Hematopoietic multipotent progenitor cell treated with erythropoietin and hydrocortisone succinate and interleukin-3 and kit ligand, for 6 days (in vitro differentiated cells): ENCODE results near the gene TMEM207.

Source experiments
- DNase-seq: peaks from one replicate; pipeline ENCODE4 v3.0.0-alpha.2; 2015

The TMEM207 gene

GRCh38 chr3:190384309-190384756 is 65.4 kb downstream of the TMEM207 start:
- peak; percentile 76 for DNase-seq

GRCh38 chr3:190382082-190382481 is 67.6 kb downstream of the TMEM207 start:
- DNase-seq, result no peak

GRCh38 chr3:190381441-190381840 is 68.3 kb downstream of the TMEM207 start:
- no peak for DNase-seq

GRCh38 chr3:190380184-190380583 is 69.5 kb downstream of the TMEM207 start:
- DNase-seq, result no peak
